ENCODE data around the gene CDH4. TPM values are rescaled to one million over a fixed set of nuclear protein-coding genes. Genes with fewer than 3 reads are reported as not detected.

The CDH4 gene
- total and polyA plus RNA-seq, 2 donors (not counting 3 experiments of a cell fraction or from before 2014, with no cell fraction given), result 0.17 to 0.51 TPM

DNA sequence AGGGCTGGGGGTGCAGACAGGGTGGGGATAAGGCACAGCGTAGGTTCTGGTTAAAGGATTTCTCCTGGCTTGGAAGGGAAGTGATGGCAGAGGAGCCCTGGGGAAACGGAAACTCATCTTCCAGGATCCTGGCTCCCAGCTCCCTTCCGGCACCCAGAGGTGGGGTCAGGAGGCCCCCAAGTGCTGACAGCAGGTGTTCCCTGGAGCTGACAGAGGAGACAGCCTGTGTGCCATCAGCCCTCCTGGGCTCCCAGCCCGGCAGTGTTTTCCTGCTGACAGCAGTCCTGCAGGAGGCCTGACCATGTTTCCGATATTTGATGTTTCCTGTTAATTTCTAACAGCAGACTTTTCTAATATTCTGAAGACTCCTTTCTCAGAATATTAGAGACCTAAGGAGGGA, 536.3 kb downstream of the CDH4 start:
- CTCF ChIA-PET, result no interaction called here
- dilution Hi-C loops (cut with MboI; ENCODE audit: extremely low pct_ligation_motif_present, low sequenced_read_pairs), result no loop called here
- Histone ChIP-seq H4K20me1 (replicated peaks; ENCODE audit: control insufficient read depth, extremely low read depth, insufficient read depth, low read length) (no peaks in the 10 kb centered on the region), H3K27me3 (ENCODE audit: control insufficient read depth in 2 of 2, insufficient read depth in 2 of 2, low read length in 2 of 2) (no peaks in the 10 kb centered on the region), H3K9me1 (replicated peaks; ENCODE audit: control insufficient read depth, extremely low read depth, insufficient read depth, low read length) (no peaks in the 10 kb centered on the region), H3K36me3 (ENCODE audit: control insufficient read depth in 2 of 2, extremely low read depth in 1 of 2, insufficient read depth in 2 of 2, low read length in 2 of 2) (no peaks in the 10 kb centered on the region), H3K4me1 (ENCODE audit: control insufficient read depth, extremely low read depth, insufficient read depth, low read length) (no peaks in the 10 kb centered on the region), H3K27ac (ENCODE audit: insufficient read depth, low read depth, low read length) (no peak overlapping the region), H2AFZ (ENCODE audit: low read depth, low read length) (no peak overlapping the region), H3K9ac (replicated peaks; ENCODE audit: extremely low read depth, insufficient read depth, low read length) (no peak overlapping the region), H3K9me3 (replicated peaks; ENCODE audit: control insufficient read depth, insufficient read depth, low read length) (no peaks in the 10 kb centered on the region), H3K4me3 (replicated peaks in 1 of 3; ENCODE audit: insufficient read depth in 1 of 3, low read depth in 1 of 3, low read length in 3 of 3) (no peak overlapping the region), H3K4me2 (ENCODE audit: insufficient read depth, low read length) (no peak overlapping the region), H3K79me2 (ENCODE audit: control insufficient read depth, insufficient read depth, low read length) (no peaks in the 10 kb centered on the region)
- intact Hi-C loops (cut with micrococcal nuclease), result no loop called here
- POLR2A ChIA-PET, result no interaction called here
- DNase-seq (ENCODE audit: low read depth, low spot score), result no peak
- TF ChIP-seq JUN (IDR thresholded peaks at IDR 0.05; ENCODE audit: borderline replicate concordance, insufficient read depth, insufficient read length, low read depth) (no peak), POLR2AphosphoS5 (IDR thresholded peaks at IDR 0.05; ENCODE audit: insufficient read depth, low read depth, low read length) (no peak), MYC (IDR thresholded peaks at IDR 0.05; ENCODE audit: low read depth, low read length) (no peak), EZH2 (IDR thresholded peaks at IDR 0.05; ENCODE audit: borderline replicate concordance, low read depth, low read length, severe bottlenecking) (no peak), POLR2A (IDR thresholded peaks at IDR 0.05; ENCODE audit: low read depth, low read length) (no peak), FOS (IDR thresholded peaks at IDR 0.05; ENCODE audit: borderline replicate concordance, insufficient read depth, low read length) (no peak)
- TF ChIP-seq, protein P1, sequence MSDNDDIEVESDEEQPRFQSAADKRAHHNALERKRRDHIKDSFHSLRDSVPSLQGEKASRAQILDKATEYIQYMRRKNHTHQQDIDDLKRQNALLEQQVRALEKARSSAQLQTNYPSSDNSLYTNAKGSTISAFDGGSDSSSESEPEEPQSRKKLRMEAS (IDR thresholded peaks at IDR 0.05; ENCODE audit: insufficient read depth, insufficient read length), result no peak
- TF ChIP-seq, protein P2, sequence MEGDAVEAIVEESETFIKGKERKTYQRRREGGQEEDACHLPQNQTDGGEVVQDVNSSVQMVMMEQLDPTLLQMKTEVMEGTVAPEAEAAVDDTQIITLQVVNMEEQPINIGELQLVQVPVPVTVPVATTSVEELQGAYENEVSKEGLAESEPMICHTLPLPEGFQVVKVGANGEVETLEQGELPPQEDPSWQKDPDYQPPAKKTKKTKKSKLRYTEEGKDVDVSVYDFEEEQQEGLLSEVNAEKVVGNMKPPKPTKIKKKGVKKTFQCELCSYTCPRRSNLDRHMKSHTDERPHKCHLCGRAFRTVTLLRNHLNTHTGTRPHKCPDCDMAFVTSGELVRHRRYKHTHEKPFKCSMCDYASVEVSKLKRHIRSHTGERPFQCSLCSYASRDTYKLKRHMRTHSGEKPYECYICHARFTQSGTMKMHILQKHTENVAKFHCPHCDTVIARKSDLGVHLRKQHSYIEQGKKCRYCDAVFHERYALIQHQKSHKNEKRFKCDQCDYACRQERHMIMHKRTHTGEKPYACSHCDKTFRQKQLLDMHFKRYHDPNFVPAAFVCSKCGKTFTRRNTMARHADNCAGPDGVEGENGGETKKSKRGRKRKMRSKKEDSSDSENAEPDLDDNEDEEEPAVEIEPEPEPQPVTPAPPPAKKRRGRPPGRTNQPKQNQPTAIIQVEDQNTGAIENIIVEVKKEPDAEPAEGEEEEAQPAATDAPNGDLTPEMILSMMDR (IDR thresholded peaks at IDR 0.05; ENCODE audit: extremely low read depth in 1 of 2, insufficient read depth in 1 of 2, low read depth in 1 of 2, low read length in 2 of 2), result no peak
- BruUV-seq (replicated peaks), result no TSS peak
- FAIRE-seq, result no peak

All from endothelial cell of umbilical vein (primary cell).